ENCODE results near the gene WDR26.

The WDR26 gene

GRCh38 chr1:224378855-224379631, 55.6 kb downstream of the WDR26 start:
- ATAC-seq: no peak

GRCh38 chr1:224377676-224378006, 57.0 kb downstream of the WDR26 start:
- no peak for TF ChIP-seq ESRRG (CRISPR knock-in tag; IDR thresholded peaks at IDR 0.05)
- TF ChIP-seq, protein P1, sequence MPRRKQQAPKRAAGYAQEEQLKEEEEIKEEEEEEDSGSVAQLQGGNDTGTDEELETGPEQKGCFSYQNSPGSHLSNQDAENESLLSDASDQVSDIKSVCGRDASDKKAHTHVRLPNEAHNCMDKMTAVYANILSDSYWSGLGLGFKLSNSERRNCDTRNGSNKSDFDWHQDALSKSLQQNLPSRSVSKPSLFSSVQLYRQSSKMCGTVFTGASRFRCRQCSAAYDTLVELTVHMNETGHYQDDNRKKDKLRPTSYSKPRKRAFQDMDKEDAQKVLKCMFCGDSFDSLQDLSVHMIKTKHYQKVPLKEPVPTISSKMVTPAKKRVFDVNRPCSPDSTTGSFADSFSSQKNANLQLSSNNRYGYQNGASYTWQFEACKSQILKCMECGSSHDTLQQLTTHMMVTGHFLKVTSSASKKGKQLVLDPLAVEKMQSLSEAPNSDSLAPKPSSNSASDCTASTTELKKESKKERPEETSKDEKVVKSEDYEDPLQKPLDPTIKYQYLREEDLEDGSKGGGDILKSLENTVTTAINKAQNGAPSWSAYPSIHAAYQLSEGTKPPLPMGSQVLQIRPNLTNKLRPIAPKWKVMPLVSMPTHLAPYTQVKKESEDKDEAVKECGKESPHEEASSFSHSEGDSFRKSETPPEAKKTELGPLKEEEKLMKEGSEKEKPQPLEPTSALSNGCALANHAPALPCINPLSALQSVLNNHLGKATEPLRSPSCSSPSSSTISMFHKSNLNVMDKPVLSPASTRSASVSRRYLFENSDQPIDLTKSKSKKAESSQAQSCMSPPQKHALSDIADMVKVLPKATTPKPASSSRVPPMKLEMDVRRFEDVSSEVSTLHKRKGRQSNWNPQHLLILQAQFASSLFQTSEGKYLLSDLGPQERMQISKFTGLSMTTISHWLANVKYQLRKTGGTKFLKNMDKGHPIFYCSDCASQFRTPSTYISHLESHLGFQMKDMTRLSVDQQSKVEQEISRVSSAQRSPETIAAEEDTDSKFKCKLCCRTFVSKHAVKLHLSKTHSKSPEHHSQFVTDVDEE (CRISPR knock-in tag; IDR thresholded peaks at IDR 0.05): no peak
- 0 out of 2 replicates have a peak, but pooled peaks have one; percentile 43 for TF ChIP-seq ZC3H10 (CRISPR knock-in tag; IDR thresholded peaks at IDR 0.05)
- 0 out of 2 replicates have a peak, but pooled peaks have one; percentile 23 for TF ChIP-seq TOX (CRISPR knock-in tag; IDR thresholded peaks at IDR 0.05; ENCODE audit: borderline replicate concordance)
- TF ChIP-seq BACH2 (CRISPR knock-in tag; IDR thresholded peaks at IDR 0.05; ENCODE audit: borderline replicate concordance): no peak
- no peak for TF ChIP-seq RARB (CRISPR knock-in tag; IDR thresholded peaks at IDR 0.05)
- TF ChIP-seq TCF4 (CRISPR knock-in tag; IDR thresholded peaks at IDR 0.05; ENCODE audit: borderline replicate concordance): no peak
- peak; percentile 77 for ATAC-seq

More at GRCh38 chr1:224378855-224379631, 55.6 kb downstream of the WDR26 start:
- TF ChIP-seq GLIS3 (CRISPR knock-in tag; IDR thresholded peaks at IDR 0.05) (no peak), OSR1 (CRISPR knock-in tag; IDR thresholded peaks at IDR 0.05) (no peak), ZC3H10 (CRISPR knock-in tag; IDR thresholded peaks at IDR 0.05) (no peak)
- TF ChIP-seq, protein P2, sequence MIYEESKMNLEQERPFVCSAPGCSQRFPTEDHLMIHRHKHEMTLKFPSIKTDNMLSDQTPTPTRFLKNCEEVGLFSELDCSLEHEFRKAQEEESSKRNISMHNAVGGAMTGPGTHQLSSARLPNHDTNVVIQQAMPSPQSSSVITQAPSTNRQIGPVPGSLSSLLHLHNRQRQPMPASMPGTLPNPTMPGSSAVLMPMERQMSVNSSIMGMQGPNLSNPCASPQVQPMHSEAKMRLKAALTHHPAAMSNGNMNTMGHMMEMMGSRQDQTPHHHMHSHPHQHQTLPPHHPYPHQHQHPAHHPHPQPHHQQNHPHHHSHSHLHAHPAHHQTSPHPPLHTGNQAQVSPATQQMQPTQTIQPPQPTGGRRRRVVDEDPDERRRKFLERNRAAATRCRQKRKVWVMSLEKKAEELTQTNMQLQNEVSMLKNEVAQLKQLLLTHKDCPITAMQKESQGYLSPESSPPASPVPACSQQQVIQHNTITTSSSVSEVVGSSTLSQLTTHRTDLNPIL (CRISPR knock-in tag; IDR thresholded peaks at IDR 0.05; ENCODE audit: low read depth): no peak
- TF ChIP-seq, protein P1 (CRISPR knock-in tag; IDR thresholded peaks at IDR 0.05): no peak

DNA sequence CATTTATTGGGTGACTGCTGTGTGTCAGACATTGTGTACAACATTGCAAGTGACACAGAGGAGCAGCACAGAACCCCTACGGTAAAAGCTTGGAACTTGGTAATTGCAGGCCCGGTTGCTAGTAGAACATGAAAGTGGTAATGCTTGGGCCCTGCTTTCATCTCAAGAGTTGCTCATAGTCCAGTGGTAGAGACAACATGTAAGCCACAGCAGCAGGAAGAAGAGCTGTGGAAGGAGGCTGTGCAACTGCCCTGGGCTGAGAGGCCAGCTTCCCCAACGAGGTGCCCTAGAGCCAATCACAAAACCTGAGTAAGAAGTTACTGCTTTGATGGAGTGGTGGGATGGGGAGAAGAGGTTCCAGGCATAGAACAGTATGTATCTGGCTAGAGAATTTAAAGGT, 59.5 kb downstream of the WDR26 start:
- TF ChIP-seq, protein P3, sequence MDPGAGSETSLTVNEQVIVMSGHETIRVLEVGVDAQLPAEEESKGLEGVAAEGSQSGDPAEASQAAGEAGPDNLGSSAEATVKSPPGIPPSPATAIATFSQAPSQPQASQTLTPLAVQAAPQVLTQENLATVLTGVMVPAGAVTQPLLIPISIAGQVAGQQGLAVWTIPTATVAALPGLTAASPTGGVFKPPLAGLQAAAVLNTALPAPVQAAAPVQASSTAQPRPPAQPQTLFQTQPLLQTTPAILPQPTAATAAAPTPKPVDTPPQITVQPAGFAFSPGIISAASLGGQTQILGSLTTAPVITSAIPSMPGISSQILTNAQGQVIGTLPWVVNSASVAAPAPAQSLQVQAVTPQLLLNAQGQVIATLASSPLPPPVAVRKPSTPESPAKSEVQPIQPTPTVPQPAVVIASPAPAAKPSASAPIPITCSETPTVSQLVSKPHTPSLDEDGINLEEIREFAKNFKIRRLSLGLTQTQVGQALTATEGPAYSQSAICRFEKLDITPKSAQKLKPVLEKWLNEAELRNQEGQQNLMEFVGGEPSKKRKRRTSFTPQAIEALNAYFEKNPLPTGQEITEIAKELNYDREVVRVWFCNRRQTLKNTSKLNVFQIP (CRISPR knock-in tag; IDR thresholded peaks at IDR 0.05; ENCODE audit: borderline replicate concordance, low read depth): no peak
- TF ChIP-seq PATZ1 (CRISPR knock-in tag; IDR thresholded peaks at IDR 0.05; ENCODE audit: borderline replicate concordance) (no peak), BACH2 (CRISPR knock-in tag; IDR thresholded peaks at IDR 0.05; ENCODE audit: borderline replicate concordance) (no peak), ZFP3 (CRISPR knock-in tag; IDR thresholded peaks at IDR 0.05) (no peak), SNAI2 (CRISPR knock-in tag; IDR thresholded peaks at IDR 0.05) (no peak), ZC3H10 (CRISPR knock-in tag; IDR thresholded peaks at IDR 0.05) (no peak), ESRRG (CRISPR knock-in tag; IDR thresholded peaks at IDR 0.05) (no peak), OSR1 (CRISPR knock-in tag; IDR thresholded peaks at IDR 0.05) (no peak), GLIS3 (CRISPR knock-in tag; IDR thresholded peaks at IDR 0.05) (no peak), ZNF70 (CRISPR knock-in tag; IDR thresholded peaks at IDR 0.05) (no peak), ZNF8 (CRISPR knock-in tag; IDR thresholded peaks at IDR 0.05) (no peak), TOX (CRISPR knock-in tag; IDR thresholded peaks at IDR 0.05; ENCODE audit: borderline replicate concordance) (no peak), ZFP30 (CRISPR knock-in tag; IDR thresholded peaks at IDR 0.05) (no peak), PPARA (CRISPR knock-in tag; IDR thresholded peaks at IDR 0.05; ENCODE audit: borderline replicate concordance) (no peak)
- TF ChIP-seq, protein P1 (CRISPR knock-in tag; IDR thresholded peaks at IDR 0.05): no peak
- TF ChIP-seq, protein P2 (CRISPR knock-in tag; IDR thresholded peaks at IDR 0.05; ENCODE audit: low read depth): no peak
- TF ChIP-seq, protein P4, sequence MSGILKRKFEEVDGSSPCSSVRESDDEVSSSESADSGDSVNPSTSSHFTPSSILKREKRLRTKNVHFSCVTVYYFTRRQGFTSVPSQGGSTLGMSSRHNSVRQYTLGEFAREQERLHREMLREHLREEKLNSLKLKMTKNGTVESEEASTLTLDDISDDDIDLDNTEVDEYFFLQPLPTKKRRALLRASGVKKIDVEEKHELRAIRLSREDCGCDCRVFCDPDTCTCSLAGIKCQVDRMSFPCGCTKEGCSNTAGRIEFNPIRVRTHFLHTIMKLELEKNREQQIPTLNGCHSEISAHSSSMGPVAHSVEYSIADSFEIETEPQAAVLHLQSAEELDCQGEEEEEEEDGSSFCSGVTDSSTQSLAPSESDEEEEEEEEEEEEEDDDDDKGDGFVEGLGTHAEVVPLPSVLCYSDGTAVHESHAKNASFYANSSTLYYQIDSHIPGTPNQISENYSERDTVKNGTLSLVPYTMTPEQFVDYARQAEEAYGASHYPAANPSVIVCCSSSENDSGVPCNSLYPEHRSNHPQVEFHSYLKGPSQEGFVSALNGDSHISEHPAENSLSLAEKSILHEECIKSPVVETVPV (CRISPR knock-in tag; IDR thresholded peaks at IDR 0.05): no peak
- no peak for ATAC-seq

All from SK-N-SH treated with all-trans-retinoic acid at 6 μM for 48 hours (cell line).